ENCODE measurements around the gene CRYGN.

The CRYGN gene

GRCh38 chr7:151402029-151402835, 37.7 kb downstream of the CRYGN start:
- TF ChIP-seq JUND (IDR thresholded peaks at IDR 0.05; ENCODE audit: low read depth) = no peak
- in situ Hi-C loops (cut with HindIII; ENCODE audit: low pct_unique_long_range_greater_than_20kb, low sequenced_read_pairs) = no loop called here
- DNase-seq (ENCODE audit: low read depth in 1 of 2, low spot score in 1 of 2) = no peak

DNA sequence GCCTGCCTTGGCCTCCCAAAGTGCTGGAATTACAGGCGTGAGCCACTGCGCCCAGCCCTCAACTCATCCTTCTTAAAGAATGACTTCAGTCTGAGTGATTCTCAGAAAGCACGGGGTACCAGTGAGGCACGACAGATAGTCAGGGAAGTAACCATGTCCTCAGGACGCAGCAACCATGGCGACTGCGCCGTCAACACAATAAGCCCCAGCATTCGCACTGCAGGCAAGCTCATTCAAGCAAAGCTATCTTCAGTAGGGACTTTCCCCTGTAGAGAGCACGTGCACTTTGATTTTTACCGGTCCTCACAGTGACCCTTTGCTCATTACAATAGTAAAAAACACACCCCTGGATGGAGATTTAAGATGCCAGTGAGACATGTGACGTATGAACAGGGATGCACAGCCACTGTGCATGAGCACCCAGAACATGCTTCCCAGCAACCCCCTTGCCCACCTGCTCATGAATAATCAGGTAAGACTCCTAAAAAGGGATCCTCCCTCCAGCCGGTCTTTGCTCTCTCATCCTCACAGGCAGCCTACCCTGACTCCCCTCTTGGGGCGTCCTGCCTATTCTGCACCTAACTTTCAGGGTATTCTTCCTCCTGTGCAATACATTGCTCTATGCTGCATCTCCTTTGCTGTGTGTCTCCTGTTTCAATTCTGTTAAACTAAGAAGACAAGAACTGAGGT, 39.2 kb downstream of the CRYGN start:
- in situ Hi-C loops (cut with HindIII; ENCODE audit: low pct_unique_long_range_greater_than_20kb, low sequenced_read_pairs) = no loop called here
- no peak for DNase-seq (ENCODE audit: low read depth in 1 of 2, low spot score in 1 of 2)
- no peak for TF ChIP-seq JUND (IDR thresholded peaks at IDR 0.05; ENCODE audit: low read depth)

GRCh38 chr7:151399906-151400305, 40.0 kb downstream of the CRYGN start:
- no peak for DNase-seq (ENCODE audit: low read depth in 1 of 2, low spot score in 1 of 2)
- in situ Hi-C loops (cut with HindIII; ENCODE audit: low pct_unique_long_range_greater_than_20kb, low sequenced_read_pairs) = no loop called here
- TF ChIP-seq JUND (IDR thresholded peaks at IDR 0.05; ENCODE audit: low read depth) = no peak

DNA sequence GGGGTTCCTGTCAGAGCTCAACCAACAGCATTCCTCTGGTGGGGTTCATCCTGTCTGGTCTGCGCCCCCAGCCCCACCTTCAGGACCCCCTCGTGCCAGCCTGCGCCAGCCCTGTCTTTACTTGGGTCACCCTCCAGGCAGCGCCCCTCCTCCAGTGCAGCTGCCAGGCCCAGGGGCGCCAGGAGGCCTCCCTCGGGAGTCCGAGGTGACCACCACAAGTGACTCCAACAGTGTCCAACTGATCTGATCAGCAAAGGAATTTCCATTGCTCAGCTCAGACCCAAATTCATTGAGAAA, 40.7 kb downstream of the CRYGN start:
- in situ Hi-C loops (cut with HindIII; ENCODE audit: low pct_unique_long_range_greater_than_20kb, low sequenced_read_pairs) = no loop called here
- no peak for TF ChIP-seq JUND (IDR thresholded peaks at IDR 0.05; ENCODE audit: low read depth)
- DNase-seq (ENCODE audit: low read depth in 1 of 2, low spot score in 1 of 2) = no peak

DNA sequence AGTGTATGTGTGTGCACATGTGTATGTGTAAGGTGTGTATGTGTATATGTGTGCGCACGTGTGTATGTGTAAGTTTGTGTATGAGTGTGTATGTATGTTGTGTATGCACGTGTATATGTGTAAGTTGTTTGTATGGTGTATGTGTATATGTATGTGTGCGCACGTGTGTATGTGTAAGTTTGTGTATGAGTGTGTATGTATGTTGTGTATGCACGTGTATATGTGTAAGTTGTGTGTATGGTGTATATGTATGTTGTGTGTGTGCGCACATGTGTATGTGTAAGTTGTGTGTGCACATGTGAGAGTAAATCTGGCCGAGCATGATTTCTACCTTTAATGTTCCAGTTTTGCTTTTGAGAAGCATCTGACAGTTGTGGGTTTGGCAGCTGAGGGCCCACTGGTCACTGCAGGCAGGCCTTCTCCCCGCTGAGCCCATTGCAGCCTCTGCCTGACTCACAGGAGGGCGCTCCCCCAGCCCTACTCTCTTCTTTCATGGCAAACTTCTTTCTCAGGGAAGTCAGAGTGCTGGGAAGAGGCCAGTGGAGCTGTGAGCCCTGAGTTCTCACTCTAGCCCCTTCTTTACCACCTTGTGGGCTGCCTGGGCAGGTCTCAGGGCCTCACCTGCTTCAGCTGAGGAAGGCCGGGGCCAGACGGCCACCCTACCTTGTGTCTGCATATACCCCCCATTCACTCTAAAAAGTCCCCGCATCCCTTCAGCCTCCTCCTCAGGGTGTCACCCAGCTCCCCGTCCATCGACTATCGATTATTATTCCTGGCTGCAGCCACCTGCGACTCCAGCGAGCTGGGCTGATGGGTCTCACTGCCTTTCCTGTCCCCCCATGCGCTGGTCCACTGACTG, 41.3 kb downstream of the CRYGN start:
- DNase-seq (ENCODE audit: low read depth in 1 of 2, low spot score in 1 of 2) = no peak
- TF ChIP-seq JUND (IDR thresholded peaks at IDR 0.05; ENCODE audit: low read depth) = no peak
- in situ Hi-C loops (cut with HindIII; ENCODE audit: low pct_unique_long_range_greater_than_20kb, low sequenced_read_pairs) = no loop called here

DNA sequence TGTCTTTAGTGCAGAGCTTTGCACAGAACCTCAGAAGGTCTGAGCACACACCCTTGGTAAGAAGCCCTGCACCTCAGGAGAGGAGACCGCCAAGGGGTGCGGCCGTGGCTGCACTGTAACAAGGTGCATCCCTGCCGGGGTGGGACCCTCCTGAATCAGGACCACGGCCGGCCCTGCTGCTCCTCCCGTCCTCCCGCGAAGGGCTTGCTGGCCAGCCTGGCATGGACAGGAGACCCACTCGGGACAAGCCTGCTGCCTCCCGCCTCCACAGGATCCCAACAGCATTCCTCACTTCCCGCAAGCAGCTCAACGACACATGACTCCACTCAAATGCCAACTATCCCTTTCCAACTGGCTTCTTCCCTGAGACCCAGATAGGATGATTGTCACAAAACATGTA, 42.9 kb downstream of the CRYGN start:
- in situ Hi-C loops (cut with HindIII; ENCODE audit: low pct_unique_long_range_greater_than_20kb, low sequenced_read_pairs) = no loop called here
- no peak for TF ChIP-seq JUND (IDR thresholded peaks at IDR 0.05; ENCODE audit: low read depth)

DNA sequence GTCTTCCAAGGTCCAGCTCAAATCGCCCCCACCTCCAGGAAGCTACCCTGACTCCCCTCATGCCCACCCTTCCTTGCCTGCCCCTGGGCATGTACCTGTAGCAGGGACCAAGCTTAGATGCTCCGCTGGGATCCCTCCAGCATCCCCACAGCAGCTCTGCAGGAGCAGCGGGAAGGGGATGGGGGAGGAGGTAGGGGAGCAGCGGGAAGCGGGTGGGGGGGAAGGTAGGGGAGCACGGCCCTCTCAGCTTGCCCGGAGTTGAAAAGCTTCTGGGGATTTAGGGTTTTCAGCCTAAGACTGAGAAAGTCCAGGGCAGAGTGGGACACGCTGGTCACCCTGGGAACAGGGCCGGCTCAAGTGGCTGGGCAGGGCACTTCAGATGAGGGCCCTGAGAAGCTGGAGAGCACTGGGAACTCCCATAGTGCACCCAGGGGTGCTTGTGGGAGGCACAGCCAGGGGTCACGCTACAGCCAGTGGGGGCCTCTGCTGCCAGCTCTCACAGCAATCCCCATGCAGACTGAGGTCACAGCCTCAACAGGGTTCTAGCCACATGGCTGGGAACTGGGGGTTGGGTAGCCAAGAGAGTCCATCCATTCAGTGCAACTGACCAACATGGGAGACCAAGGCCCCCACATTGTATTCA, 43.5 kb downstream of the CRYGN start:
- no peak for TF ChIP-seq JUND (IDR thresholded peaks at IDR 0.05; ENCODE audit: low read depth)

More for the DNA sequence above, 42.9 kb downstream of the CRYGN start:
- DNase-seq (ENCODE audit: low read depth in 1 of 2, low spot score in 1 of 2) = no peak

GRCh38 chr7:151395036-151395367, 44.9 kb downstream of the CRYGN start:
- DNase-seq (ENCODE audit: low read depth in 1 of 2, low spot score in 1 of 2) = no peak
- in situ Hi-C loops (cut with HindIII; ENCODE audit: low pct_unique_long_range_greater_than_20kb, low sequenced_read_pairs) = no loop called here
- TF ChIP-seq JUND (IDR thresholded peaks at IDR 0.05; ENCODE audit: low read depth) = no peak

More for the DNA sequence above, 43.5 kb downstream of the CRYGN start:
- in situ Hi-C loops (cut with HindIII; ENCODE audit: low pct_unique_long_range_greater_than_20kb, low sequenced_read_pairs) = no loop called here
- no peak for DNase-seq (ENCODE audit: low read depth in 1 of 2, low spot score in 1 of 2)

GRCh38 chr7:151394076-151395035, 45.6 kb downstream of the CRYGN start:
- in situ Hi-C loops (cut with HindIII; ENCODE audit: low pct_unique_long_range_greater_than_20kb, low sequenced_read_pairs) = no loop called here
- TF ChIP-seq JUND (IDR thresholded peaks at IDR 0.05; ENCODE audit: low read depth) = no peak
- DNase-seq (ENCODE audit: low read depth in 1 of 2, low spot score in 1 of 2) = no peak

DNA sequence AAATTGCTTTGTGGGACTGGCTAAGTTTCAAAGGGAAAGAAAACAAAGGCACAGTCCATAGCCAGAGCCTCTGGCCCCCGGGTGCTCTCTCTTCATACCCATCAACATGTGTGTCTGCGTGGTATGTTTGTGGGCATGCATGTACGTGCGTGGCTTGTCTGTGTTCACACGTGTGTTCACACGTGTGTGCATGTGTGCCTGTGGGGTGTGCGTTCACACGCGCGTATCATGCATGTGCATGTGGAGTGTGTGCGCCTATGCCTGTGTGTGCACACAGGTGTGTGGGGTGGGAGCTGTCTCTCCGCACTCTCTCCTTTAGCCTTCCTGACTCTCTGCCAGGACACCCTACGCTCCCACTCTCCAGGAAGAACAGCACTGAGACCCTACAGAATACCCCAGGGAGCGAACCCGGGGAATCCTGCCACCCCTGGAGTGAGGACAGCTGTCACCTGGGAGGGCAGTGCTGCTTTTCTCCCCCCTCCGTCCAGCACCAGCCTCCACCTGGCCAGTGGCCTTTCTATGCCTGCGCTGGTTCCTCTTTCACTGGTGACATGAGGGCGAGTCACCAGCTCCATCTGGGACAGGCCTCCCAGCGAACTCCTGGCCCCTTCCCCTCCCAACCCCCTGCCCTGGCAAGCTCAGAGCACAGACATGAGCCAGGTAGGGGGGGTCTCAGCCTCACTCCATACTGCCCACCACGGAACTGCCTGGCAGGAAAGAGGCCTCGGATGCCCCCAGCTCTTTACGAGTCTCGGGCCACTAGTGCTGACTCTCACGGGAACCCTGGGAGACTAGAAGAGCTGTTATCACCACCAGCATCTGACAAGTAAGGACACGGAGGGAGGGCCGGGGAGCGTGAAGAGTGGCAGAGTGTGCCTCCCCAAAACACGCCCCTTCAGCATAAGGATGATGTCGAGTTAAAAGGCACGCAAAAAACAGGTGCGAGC, 46.6 kb downstream of the CRYGN start:
- no peak for DNase-seq (ENCODE audit: low read depth in 1 of 2, low spot score in 1 of 2)
- no peak for TF ChIP-seq JUND (IDR thresholded peaks at IDR 0.05; ENCODE audit: low read depth)
- in situ Hi-C loops (cut with HindIII; ENCODE audit: low pct_unique_long_range_greater_than_20kb, low sequenced_read_pairs) = no loop called here

- DNase-seq (ENCODE audit: low read depth in 1 of 2, low spot score in 1 of 2) = no peak
- in situ Hi-C loops (cut with HindIII; ENCODE audit: low pct_unique_long_range_greater_than_20kb, low sequenced_read_pairs) = no loop called here
- no peak for TF ChIP-seq JUND (IDR thresholded peaks at IDR 0.05; ENCODE audit: low read depth)
These were observed 47.5 kb downstream of the CRYGN start for GRCh38 chr7:151392426-151392825.
